Testis (tissue), 3 donors: Measurements from ENCODE around the gene AHR. TPM values are rescaled to one million over a fixed set of nuclear protein-coding genes. Genes with fewer than 3 reads are reported as not detected.

Source experiments
- DNase-seq: peaks from one replicate; pipeline ENCODE4 v3.0.0-alpha.2; 2019
- H3K27ac ChIP-seq, 2 donors: fragments of 200-600 bp; sonication (generic); one replicate each; pipeline ENCODE4 v1.5.1; 2019
- H3K27me3 ChIP-seq: fragments of 200-600 bp; sonication (generic); one replicate; pipeline ENCODE4 v1.5.1; 2019
- H3K36me3 ChIP-seq: fragments of 200-600 bp; sonication (generic); one replicate; pipeline ENCODE4 v1.5.1; 2017; ENCODE audit warnings: low read depth; ENCODE audit errors: missing control alignments
- H3K4me1 ChIP-seq: fragments of 200-600 bp; sonication (generic); one replicate; pipeline ENCODE4 v1.5.1; 2019
- H3K4me3 ChIP-seq, 2 donors: fragments of 200-600 bp; sonication (generic); one replicate each; pipeline ENCODE4 v1.5.1; 2017 to 2019
- H3K9me3 ChIP-seq: fragments of 200-600 bp; sonication (generic); one replicate; pipeline ENCODE4 v1.5.1; 2017
- CTCF ChIP-seq, 3 experiments: fragments of 450-650 bp in 2 of 3; fragments of 200-600 bp in 1 of 3; sonication (generic) in 1 of 3; IDR thresholded peaks; one replicate each; pipeline ENCODE4 v1.5.1; 2016 to 2019; ENCODE audit warnings: antibody characterized with exemption in 3 of 3, mild to moderate bottlenecking in 2 of 3, moderate library complexity in 1 of 3
- POLR2A ChIP-seq: fragments of 450-650 bp; IDR thresholded peaks from one replicate; pipeline ENCODE4 v1.6.1; 2017; ENCODE audit warnings: antibody characterized with exemption, mild to moderate bottlenecking, moderate library complexity
- WGBS, 2 donors: methylation state at CpG; one replicate each; pipeline ENCODE4 v1.1.5; 2018; 5-methylcytosine and 5-hydroxymethylcytosine counted together
- intact Hi-C: fragments of 100-400 bp; cut with DNase I; formaldehyde crosslinking; loops from one replicate; pipeline ENCODE4 v1.15.1; 2023; ENCODE audit warnings: low total_unique reads
- polyA plus RNA-seq: library from polyadenylated mRNA; stranded (reverse); fragments of 350-450 nt; fragmentation: Illumina TruSeq; extraction: RNeasy Lipid Tissue Mini Kit (QIAGEN cat#74804); gene quantifications from one replicate; pipeline ENCODE4 v1.2.3, GENCODE V29; 2014; ENCODE audit warnings: low read depth, low replicate concordance; ENCODE audit not compliant: insufficient read depth
- total RNA-seq, 2 donors: library from RNA; depleted of rRNA; stranded (reverse); fragments of >200 nt; gene quantifications; one replicate each; pipeline ENCODE4 v1.2.3, GENCODE V29; 2016

AHR gene
- total and polyA plus RNA-seq, 3 donors from 2014 or later = 12.3 to 48.9 (median 28.4) TPM

DNA sequence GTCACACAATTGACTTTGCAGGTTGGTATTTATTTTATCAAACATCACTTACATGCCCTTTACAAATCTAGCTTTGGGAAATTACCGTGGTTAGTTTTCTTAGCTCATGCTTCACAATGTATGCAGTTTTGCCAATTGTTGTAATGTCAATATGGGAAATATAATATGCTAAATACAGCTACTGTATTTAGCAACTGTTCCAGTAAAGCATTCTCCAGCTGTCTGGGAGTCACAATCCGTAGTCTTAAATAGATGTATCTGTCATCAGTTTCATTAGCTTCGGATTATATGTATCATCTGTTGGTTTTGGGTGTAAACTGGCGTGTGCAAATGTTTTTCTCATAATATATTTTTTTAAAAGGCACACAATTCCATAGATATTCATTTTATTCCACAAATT, 19.4 kb upstream of the AHR start:
- WGBS, 2 donors = 91 to 93% methylated on average over 4 of the region's 4 CpGs
- H3K27me3 ChIP-seq = no peaks in the 10 kb centered on the region
- H3K9me3 ChIP-seq = no peaks in the 10 kb centered on the region
- intact Hi-C loops = no loop called here
- H3K4me1 ChIP-seq = peaks cover 10% of the 10 kb centered on the region
- no peak for DNase-seq
- TF ChIP-seq POLR2A (no peak), CTCF (IDR thresholded peaks at IDR 0.05) (no peak)
- H3K4me3 ChIP-seq = no peak overlapping the region
- no peaks in the 10 kb centered on the region for H3K36me3 ChIP-seq
- no peak overlapping the region for H3K27ac ChIP-seq

DNA sequence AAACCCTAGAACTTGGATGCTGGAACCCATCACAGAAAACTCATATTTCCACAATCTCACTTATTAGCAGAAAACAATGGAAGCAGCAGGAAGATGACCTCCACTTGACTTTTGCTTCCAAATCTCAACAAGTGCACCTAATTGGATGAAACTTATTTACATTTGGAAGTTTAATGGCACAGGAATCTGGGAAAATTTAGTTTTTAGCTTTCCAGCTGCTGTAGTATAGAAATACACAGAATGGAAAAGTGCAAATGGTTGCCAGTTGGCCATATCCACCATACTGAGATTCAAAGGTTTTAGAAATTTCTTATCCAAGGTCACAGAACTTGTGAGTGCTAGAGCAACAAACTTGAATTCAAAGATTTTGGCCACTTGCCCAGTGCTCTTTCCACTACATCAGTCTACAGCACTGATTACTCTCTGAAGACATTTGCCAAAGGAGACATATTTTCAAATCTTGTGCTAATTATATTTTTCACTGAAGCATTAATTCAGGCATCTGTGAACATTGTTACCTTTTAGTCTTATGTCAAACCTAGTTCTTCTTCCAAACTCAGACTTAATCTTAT, 9.3 kb upstream of the AHR start:
- Histone ChIP-seq H3K27ac (peak overlapping the region in 1 of 2 donors; percentile 6), H3K36me3 (no peaks in the 10 kb centered on the region), H3K27me3 (no peaks in the 10 kb centered on the region), H3K9me3 (no peaks in the 10 kb centered on the region), H3K4me3 (no peak overlapping the region), H3K4me1 (peaks cover 6% of the 10 kb centered on the region)
- TF ChIP-seq CTCF (IDR thresholded peaks at IDR 0.05) (no peak), POLR2A (no peak)
- intact Hi-C loops = no loop called here
- DNase-seq = peak; percentile 85

GRCh38 chr7:17292843-17293242, 5.6 kb upstream of the AHR start:
- TF ChIP-seq CTCF (IDR thresholded peaks at IDR 0.05) (no peak), POLR2A (no peak)
- no peak for DNase-seq
- 92 to 94% methylated on average over 4 of the region's 4 CpGs for whole genome bisulfite sequencing, 2 donors
- intact Hi-C loops = no loop called here
- Histone ChIP-seq H3K9me3 (no peaks in the 10 kb centered on the region), H3K27ac (no peak overlapping the region), H3K4me3 (no peak overlapping the region), H3K4me1 (peaks cover 13% of the 10 kb centered on the region), H3K36me3 (no peaks in the 10 kb centered on the region), H3K27me3 (no peaks in the 10 kb centered on the region)

- H3K27me3 ChIP-seq = no peaks in the 10 kb centered on the region
- H3K4me3 ChIP-seq = no peak overlapping the region
- H3K4me1 ChIP-seq = peaks cover 13% of the 10 kb centered on the region
- TF ChIP-seq POLR2A (no peak), CTCF (IDR thresholded peaks at IDR 0.05) (no peak)
- intact Hi-C loops = no loop called here
- no peaks in the 10 kb centered on the region for H3K36me3 ChIP-seq
- 75 to 77% methylated on average over 2 of the region's 2 CpGs for WGBS, 2 donors
- no peak for DNase-seq
- no peaks in the 10 kb centered on the region for H3K9me3 ChIP-seq
- no peak overlapping the region for H3K27ac ChIP-seq
These were observed 5.0 kb upstream of the AHR start for GRCh38 chr7:17293481-17293880.

DNA sequence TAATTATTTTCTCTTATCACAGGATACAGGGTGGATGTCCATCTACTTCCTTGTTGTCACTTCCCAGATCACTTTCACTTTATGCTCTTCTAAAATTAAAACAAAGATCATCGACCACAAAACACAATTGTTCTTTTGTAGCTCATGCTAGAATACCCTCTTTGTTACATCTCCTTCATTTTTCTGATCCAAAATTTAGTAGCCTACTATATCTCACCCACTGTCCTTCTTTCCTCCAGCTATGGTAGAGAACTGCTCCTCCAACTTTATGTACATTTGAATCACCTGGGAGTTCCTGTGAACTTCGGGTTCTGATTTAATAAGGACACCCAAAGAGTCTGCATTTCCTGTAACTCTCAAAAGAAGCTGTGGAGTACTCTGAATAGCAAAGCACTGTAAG, 1.2 kb upstream of the AHR start:
- H3K9me3 ChIP-seq = no peaks in the 10 kb centered on the region
- H3K27me3 ChIP-seq = no peaks in the 10 kb centered on the region
- H3K27ac ChIP-seq = peak overlapping the region; percentile 46 to 89
- peak overlapping the region in 1 of 2 donors; percentile 98 for H3K4me3 ChIP-seq
- TF ChIP-seq CTCF (IDR thresholded peaks at IDR 0.05) (no peak), POLR2A (no peak)
- DNase-seq = no peak
- H3K4me1 ChIP-seq = peaks cover 17% of the 10 kb centered on the region
- intact Hi-C loops = no loop called here
- H3K36me3 ChIP-seq = no peaks in the 10 kb centered on the region
- WGBS, 2 donors = 16 to 22% methylated on average over 2 of the region's 2 CpGs
